K562 (cell line): ENCODE results near the gene CHST1. TPM values are rescaled to one million over a fixed set of nuclear protein-coding genes. Genes with fewer than 3 reads are reported as not detected.

ENCODE experiments used
- ATAC-seq: fragments of 200-7000 bp; cut with Tn5 transposase; 3 replicates; pipeline ENCODE4 v1.9.1; 2020; ENCODE audit warnings: moderate library complexity
- BruUV-seq: library from RNA; stranded (reverse); fragments of 400-500 nt; replicated peaks from 2 replicates; lab custom pipeline; 2021; lab: Mats Ljungman, UMichigan
- CTCF ChIA-PET: fragments of 300-600 bp; formaldehyde crosslinking; extraction: SDS; loops from one replicate; lab custom pipeline; 2021; ENCODE audit warnings: low intra/inter-chr PET ratio; lab: Yijun Ruan, JAX
- POLR2A ChIA-PET: fragments of 300-600, 350-650 bp; sonication (Branson Sonifier 250); formaldehyde crosslinking; extraction: SDS; loops from one replicate; lab custom pipeline; 2021; ENCODE audit warnings: antibody characterized with exemption, inconsistent platforms; lab: Yijun Ruan, JAX
- DNase-seq, 4 experiments: peaks; one replicate each; pipeline versions ENCODE4 v3.0.0 to v3.0.0-alpha.2; 2011 to 2018; ENCODE audit warnings: low spot score in 3 of 4, mixed read lengths in 3 of 4; ENCODE audit errors: extremely low read depth in 1 of 4
- FAIRE-seq: peaks from 2 replicates; lab custom pipeline; 2011; peaks lifted over from hg19 to GRCh38; lab: Jason Lieb, UNC
- H2AFZ ChIP-seq: 2 replicates; pipeline ENCODE4 v1.6.0; 2011; ENCODE audit warnings: low read depth, low read length, control low read depth, inconsistent platforms
- H3K27ac ChIP-seq: fragments of 200-600 bp; 3 replicates; pipeline ENCODE4 v1.8.0; 2011; ENCODE audit warnings: low read depth, mild to moderate bottlenecking, control low read depth, inconsistent platforms, low read length, moderate library complexity, mixed read lengths; ENCODE audit errors: extremely low read depth
- H3K27me3 ChIP-seq, 2 experiments: fragments of 300-600 bp in 1 of 2; 2 replicates in 1 of 2; 3 replicates in 1 of 2; pipeline versions ENCODE4 v1.6.0 to v1.8.0; 2011; ENCODE audit warnings: inconsistent platforms in 2 of 2, low read length in 2 of 2, mild to moderate bottlenecking in 1 of 2, mixed read lengths in 1 of 2, moderate library complexity in 1 of 2; ENCODE audit not compliant: control insufficient read depth in 2 of 2, insufficient read depth in 2 of 2
- H3K36me3 ChIP-seq: fragments of 300-600 bp; 3 replicates; pipeline ENCODE4 v1.8.0; 2011; ENCODE audit warnings: mild to moderate bottlenecking, low read length, inconsistent platforms; ENCODE audit not compliant: control insufficient read depth, insufficient read depth
- H3K4me1 ChIP-seq, 2 experiments: fragments of 200-600 bp in 1 of 2; replicated peaks in 1 of 2; 2 replicates in 1 of 2; 3 replicates in 1 of 2; pipeline versions ENCODE4 v1.5.1 to v1.8.0; 2011; ENCODE audit warnings: inconsistent platforms in 2 of 2, low read length in 2 of 2, mild to moderate bottlenecking in 1 of 2, mixed read lengths in 1 of 2, moderate library complexity in 1 of 2; ENCODE audit not compliant: control insufficient read depth in 2 of 2, insufficient read depth in 2 of 2
- H3K4me2 ChIP-seq: 2 replicates; pipeline ENCODE4 v1.6.1; 2011; ENCODE audit warnings: low read length, control low read depth, inconsistent platforms, mixed read lengths; ENCODE audit not compliant: insufficient read depth
- H3K4me3 ChIP-seq: fragments of 200-600 bp; sonication (generic), shearing (Covaris generic); 2 replicates; pipeline ENCODE4 v1.5.1; 2016; ENCODE audit warnings: control low read depth, inconsistent platforms
- H3K79me2 ChIP-seq: fragments of 200-600 bp; 3 replicates; pipeline ENCODE4 v1.8.0; 2011; ENCODE audit warnings: low read length, inconsistent platforms; ENCODE audit not compliant: control insufficient read depth, insufficient read depth
- H3K9ac ChIP-seq, 2 experiments: 2 replicates each; pipeline versions ENCODE4 v1.6.0 to v1.6.1; 2011; ENCODE audit warnings: low read depth in 2 of 2, low read length in 2 of 2, control low read depth in 1 of 2, inconsistent platforms in 1 of 2, mild to moderate bottlenecking in 1 of 2, mixed read lengths in 1 of 2; ENCODE audit not compliant: insufficient read depth in 1 of 2
- H3K9me1 ChIP-seq: one replicate; pipeline ENCODE4 v1.6.0; 2011; ENCODE audit warnings: inconsistent platforms, mild to moderate bottlenecking, low read length, moderate library complexity; ENCODE audit not compliant: control insufficient read depth, insufficient read depth
- H3K9me3 ChIP-seq: replicated peaks from 2 replicates; pipeline ENCODE4 v1.5.1; 2011; ENCODE audit warnings: low read depth, low read length, inconsistent platforms; ENCODE audit not compliant: control insufficient read depth, insufficient read depth
- H4K20me1 ChIP-seq: replicated peaks from 2 replicates; pipeline ENCODE4 v1.6.1; 2011; ENCODE audit warnings: low read length, inconsistent platforms, mixed read lengths; ENCODE audit not compliant: control insufficient read depth, insufficient read depth
- ARHGAP35 ChIP-seq: fragments of 450-650 bp; IDR thresholded peaks from 2 replicates; pipeline ENCODE4 v1.6.1; 2018; ENCODE audit not compliant: partially characterized antibody
- DPF2 ChIP-seq: fragments of 450-650 bp; IDR thresholded peaks from 2 replicates; pipeline ENCODE4 v1.6.1; 2016
- E2F1 ChIP-seq: sonication (generic); formaldehyde crosslinking; IDR thresholded peaks from 2 replicates; pipeline ENCODE4 v1.8.1; 2023; ENCODE audit warnings: mild to moderate bottlenecking, missing genetic modification reagents, moderate library complexity
- FOXA1 ChIP-seq: fragments of 450-650 bp; IDR thresholded peaks from 2 replicates; pipeline ENCODE4 v1.6.1; 2016; ENCODE audit warnings: mild to moderate bottlenecking, borderline replicate concordance
- FUS ChIP-seq: fragments of 200-400 bp; formaldehyde crosslinking; optimal IDR thresholded peaks from 2 replicates; pipeline ENCODE3; 2017; ENCODE audit warnings: low read depth, low read length
- HNRNPK ChIP-seq: fragments of 200-400 bp; formaldehyde crosslinking; IDR thresholded peaks from one replicate; pipeline ENCODE4 v1.6.1; 2018; ENCODE audit warnings: mild to moderate bottlenecking, low read depth, low read length; ENCODE audit not compliant: poor library complexity, severe bottlenecking
- KDM5B ChIP-seq: fragments of 200-600 bp; sonication (generic); IDR thresholded peaks from 2 replicates; pipeline ENCODE4 v1.6.1; 2012; ENCODE audit warnings: low read depth, mild to moderate bottlenecking, moderate library complexity, low read length, control low read depth, inconsistent platforms; ENCODE audit not compliant: insufficient replicate concordance
- KLF6 ChIP-seq: fragments of 250-450 bp; sonication (Bioruptor Pico); IDR thresholded peaks from 2 replicates; pipeline ENCODE4 v1.4.0; 2020; ENCODE audit warnings: mild to moderate bottlenecking, moderate library complexity, borderline replicate concordance
- RNF219 ChIP-seq: fragments of 250-450 bp; sonication (Bioruptor Pico); IDR thresholded peaks from 2 replicates; pipeline ENCODE4 v1.5.0; 2022; ENCODE audit warnings: mild to moderate bottlenecking
- ZC3H11A ChIP-seq: IDR thresholded peaks from 2 replicates; pipeline ENCODE4 v1.6.1; 2012; ENCODE audit warnings: low read depth, low read length, improper control_type of control experiment
- ZNF263 ChIP-seq: sonication (generic); formaldehyde crosslinking; IDR thresholded peaks from 2 replicates; pipeline ENCODE4 v1.8.0; 2022; ENCODE audit warnings: mild to moderate bottlenecking, missing genetic modification reagents, borderline replicate concordance
- ZNF449 ChIP-seq: fragments of 250-450 bp; sonication (Bioruptor Pico); IDR thresholded peaks from 2 replicates; pipeline ENCODE4 v1.8.0; 2022; ENCODE audit warnings: moderate library complexity, mild to moderate bottlenecking, inconsistent platforms
- ZNF551 ChIP-seq: fragments of 250-450 bp; sonication (Bioruptor Pico); IDR thresholded peaks from 2 replicates; pipeline ENCODE4 v1.5.0; 2021; ENCODE audit warnings: mild to moderate bottlenecking, moderate library complexity
- WGBS: fragments of 100-300 bp; shearing (Covaris generic); methylation state at CpG from one replicate; pipeline ENCODE4 v1.1.6; 2016; ENCODE audit warnings: low coverage, mixed read lengths; ENCODE audit not compliant: insufficient coverage; ENCODE audit errors: missing lambda C conversion rate; 5-methylcytosine and 5-hydroxymethylcytosine counted together
- in situ Hi-C: fragments of 300-500 bp; cut with MboI; formaldehyde crosslinking; loops from 4 replicates; pipeline ENCODE4 v1.15.0; 2018; ENCODE audit warnings: inconsistent platforms, mixed read lengths
- intact Hi-C: fragments of 100-400 bp; cut with micrococcal nuclease; formaldehyde crosslinking; loops from 2 replicates; pipeline ENCODE4 v1.14.2; 2022
- polyA plus RNA-seq, 8 experiments: library from polyadenylated mRNA; depleted of rRNA in 4 of 8; stranded (reverse) in 5 of 8; unstranded in 3 of 8; fragments of >200 nt; fragmentation: Nextera tagmentation in 2 of 8; fragmentation: Illumina TruSeq in 1 of 8; extraction: Ambion mirVana in 2 of 8; extraction: Trizol in 1 of 8; gene quantifications; 2 replicates each; pipeline versions ENCODE4 v1.2.1 to v1.2.3, GENCODE V29; 2011 to 2014; ENCODE audit warnings: inconsistent platforms in 1 of 8, missing spikeins in 1 of 8
- total RNA-seq, 7 experiments: library from RNA; depleted of rRNA in 6 of 7; stranded (reverse); fragments of >200 nt in 6 of 7; fragmentation: Illumina TruSeq in 2 of 7; extraction: Trizol in 2 of 7; gene quantifications; 2 replicates each; pipeline versions ENCODE4 v1.2.1 to v1.2.3, GENCODE V29; 2011 to 2021; ENCODE audit warnings: low replicate concordance in 1 of 7
- TF ChIP-seq, protein P1 (sequence below): sonication (generic); formaldehyde crosslinking; IDR thresholded peaks from 2 replicates; pipeline ENCODE4 v1.8.0; 2022; ENCODE audit warnings: mild to moderate bottlenecking, missing genetic modification reagents, borderline replicate concordance

The CHST1 gene
- total and polyA plus RNA-seq, 9 of the 15 experiments (the other 6 are each of a cell fraction or from before 2014, with no cell fraction given): 0.04 to 0.32 (median 0.18) TPM; not detected in 4

DNA sequence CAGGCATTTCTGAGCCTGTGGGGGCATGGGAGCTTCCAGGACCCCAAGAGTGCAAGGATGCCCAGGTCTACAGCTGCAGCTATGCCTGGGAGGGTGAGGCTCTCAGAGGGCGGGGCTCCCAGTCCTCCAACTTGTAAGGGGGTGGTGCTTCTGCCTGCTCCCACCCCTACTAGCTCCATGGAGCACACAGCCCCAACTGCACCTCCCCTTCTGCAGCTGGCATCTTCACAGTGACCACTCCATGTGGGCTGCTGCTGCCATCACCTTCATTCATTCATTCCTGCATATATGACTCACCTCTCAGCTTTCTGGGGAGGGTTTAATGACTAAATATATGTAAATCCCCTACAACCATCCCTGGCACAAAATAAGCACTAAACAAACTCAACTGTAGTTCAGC, 43.8 kb downstream of the CHST1 start:
- BruUV-seq: no TSS peak
- Histone ChIP-seq H2AFZ (no peak overlapping the region), H3K9me3 (no peaks in the 10 kb centered on the region), H3K4me2 (no peak overlapping the region)
- POLR2A ChIA-PET: no interaction called here
- ATAC-seq (no peak), DNase-seq (no peak)
- TF ChIP-seq KLF6 (CRISPR knock-in tag): no peak
- TF ChIP-seq ARHGAP35: no peak
- TF ChIP-seq RNF219 (CRISPR knock-in tag): no peak
- TF ChIP-seq ZNF551 (CRISPR knock-in tag): no peak
- no peak for TF ChIP-seq ZNF449 (CRISPR knock-in tag)
- TF ChIP-seq E2F1 (CRISPR knock-in tag): no peak
- no peak for TF ChIP-seq FOXA1
- no peak for TF ChIP-seq FUS
- no peak for TF ChIP-seq ZC3H11A
- TF ChIP-seq HNRNPK: no peak
- TF ChIP-seq, protein P1, sequence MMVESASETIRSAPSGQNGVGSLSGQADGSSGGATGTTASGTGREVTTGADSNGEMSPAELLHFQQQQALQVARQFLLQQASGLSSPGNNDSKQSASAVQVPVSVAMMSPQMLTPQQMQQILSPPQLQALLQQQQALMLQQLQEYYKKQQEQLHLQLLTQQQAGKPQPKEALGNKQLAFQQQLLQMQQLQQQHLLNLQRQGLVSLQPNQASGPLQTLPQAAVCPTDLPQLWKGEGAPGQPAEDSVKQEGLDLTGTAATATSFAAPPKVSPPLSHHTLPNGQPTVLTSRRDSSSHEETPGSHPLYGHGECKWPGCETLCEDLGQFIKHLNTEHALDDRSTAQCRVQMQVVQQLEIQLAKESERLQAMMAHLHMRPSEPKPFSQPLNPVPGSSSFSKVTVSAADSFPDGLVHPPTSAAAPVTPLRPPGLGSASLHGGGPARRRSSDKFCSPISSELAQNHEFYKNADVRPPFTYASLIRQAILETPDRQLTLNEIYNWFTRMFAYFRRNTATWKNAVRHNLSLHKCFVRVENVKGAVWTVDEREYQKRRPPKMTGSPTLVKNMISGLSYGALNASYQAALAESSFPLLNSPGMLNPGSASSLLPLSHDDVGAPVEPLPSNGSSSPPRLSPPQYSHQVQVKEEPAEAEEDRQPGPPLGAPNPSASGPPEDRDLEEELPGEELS (CRISPR knock-in tag): no peak
- TF ChIP-seq ZNF263 (CRISPR knock-in tag): no peak
- TF ChIP-seq KDM5B: no peak
- no peak for TF ChIP-seq DPF2
- TF ChIP-seq, all 486 proteins: peak for 0
- H3K36me3 ChIP-seq: no peaks in the 10 kb centered on the region
- CTCF ChIA-PET: no interaction called here
- no peaks in the 10 kb centered on the region; a peak in 1 of 5 replicates for H3K27me3 ChIP-seq
- no peaks in the 10 kb centered on the region for H3K9me1 ChIP-seq
- no peak overlapping the region for H3K27ac ChIP-seq
- in situ Hi-C loops (no loop called here), intact Hi-C loops (no loop called here)
- no peak for FAIRE-seq
- no peaks in the 10 kb centered on the region for H3K79me2 ChIP-seq
- H4K20me1 ChIP-seq: no peaks in the 10 kb centered on the region
- 0% methylated on average over 1 of the region's 1 CpG for WGBS
- H3K4me3 ChIP-seq: no peak overlapping the region
- no peak overlapping the region for H3K9ac ChIP-seq
- H3K4me1 ChIP-seq: no peaks in the 10 kb centered on the region
